GM12865 (cell line): ENCODE measurements around the gene ATG13.

Experiments used
- DNase-seq: peaks from one replicate; pipeline ENCODE4 v3.0.0; 2010; ENCODE audit warnings: low read depth
- H3K4me3 ChIP-seq: 2 replicates; pipeline ENCODE4 v1.5.1; 2011; ENCODE audit warnings: mild to moderate bottlenecking, low read depth, low read length, control low read depth
- CTCF ChIP-seq: IDR thresholded peaks from 2 replicates; pipeline ENCODE4 v1.5.1; 2011; ENCODE audit warnings: low read length, control low read depth, low read depth, inconsistent platforms; ENCODE audit not compliant: insufficient read depth; ENCODE audit errors: missing control alignments

Gene ATG13

GRCh38 chr11:46617972-46618314 is 590 bp downstream of the ATG13 start:
- no peak for DNase-seq
- TF ChIP-seq CTCF, result no peak
- H3K4me3 ChIP-seq, result peak overlapping the region; percentile 93

- DNase-seq, result no peak
- peak overlapping the region; percentile 93; the same call in 1 of the 2 replicates for H3K4me3 ChIP-seq
- no peak for TF ChIP-seq CTCF
These were observed 1.5 kb downstream of the ATG13 start for GRCh38 chr11:46618837-46619236.

DNA sequence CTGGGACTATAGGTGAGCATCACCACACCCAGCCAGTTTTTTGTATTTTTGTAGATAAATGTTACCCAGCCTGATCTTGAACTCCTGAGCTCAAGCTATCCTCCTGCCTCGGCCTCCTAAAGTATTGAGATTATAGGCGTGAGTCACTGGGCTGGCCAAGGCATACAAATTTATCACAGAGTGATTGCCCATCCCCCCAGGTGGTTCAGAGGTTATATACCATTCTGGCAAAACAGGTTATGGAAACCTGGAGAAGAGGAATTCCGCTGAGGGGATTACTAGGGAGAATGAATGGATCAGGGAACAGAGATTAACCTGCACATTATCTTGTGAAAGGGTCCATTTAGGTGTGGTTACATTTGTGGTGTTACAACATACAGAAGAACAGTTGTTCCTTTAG is 8.1 kb downstream of the ATG13 start:
- no peak for DNase-seq
- no peak for TF ChIP-seq CTCF
- H3K4me3 ChIP-seq, result no peak overlapping the region

DNA sequence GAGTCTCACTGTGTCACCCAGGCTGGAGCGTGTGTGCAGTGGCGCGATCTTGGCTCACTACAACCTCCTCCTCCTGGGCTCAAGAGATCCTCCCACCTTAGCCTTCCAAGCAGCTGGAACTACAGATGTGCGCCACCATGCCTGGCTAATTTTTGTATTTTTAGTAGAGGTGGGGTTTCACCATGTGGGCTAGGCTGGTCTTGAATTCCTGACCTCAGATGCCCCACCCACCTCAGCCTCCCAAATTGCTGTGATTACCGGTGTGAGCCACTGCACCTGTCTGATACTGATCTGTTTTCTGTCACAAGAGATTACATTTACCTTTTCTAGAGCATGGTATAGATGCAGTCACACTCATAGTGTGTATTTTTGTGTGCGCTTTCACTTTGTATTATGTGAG is 11.6 kb downstream of the ATG13 start:
- no peak for DNase-seq
- no peak overlapping the region for H3K4me3 ChIP-seq
- TF ChIP-seq CTCF, result no peak

DNA sequence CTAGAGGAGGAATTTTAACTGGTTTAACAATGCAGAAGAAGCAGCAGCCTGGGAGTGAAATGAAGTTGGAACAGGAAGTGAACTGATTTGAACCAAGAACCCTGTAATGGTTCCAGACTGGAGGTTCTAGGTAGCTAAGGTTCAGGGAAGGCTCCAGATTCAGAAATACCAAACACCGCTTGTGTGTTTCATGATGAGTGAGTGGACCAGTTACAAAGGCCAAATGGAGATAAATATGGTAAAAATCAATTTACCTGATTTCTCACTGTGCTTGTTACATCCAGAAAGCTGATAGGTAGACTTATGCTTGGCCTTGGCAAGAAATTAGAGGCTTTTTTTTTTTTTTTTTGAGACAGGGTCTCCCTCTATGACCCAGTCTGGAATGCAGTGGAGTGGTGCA is 12.9 kb downstream of the ATG13 start:
- no peak for TF ChIP-seq CTCF
- DNase-seq, result no peak
- no peak overlapping the region for H3K4me3 ChIP-seq

- H3K4me3 ChIP-seq, result no peak overlapping the region
- no peak for TF ChIP-seq CTCF
- DNase-seq, result no peak
These were observed 14.3 kb downstream of the ATG13 start for GRCh38 chr11:46631676-46632075.

DNA sequence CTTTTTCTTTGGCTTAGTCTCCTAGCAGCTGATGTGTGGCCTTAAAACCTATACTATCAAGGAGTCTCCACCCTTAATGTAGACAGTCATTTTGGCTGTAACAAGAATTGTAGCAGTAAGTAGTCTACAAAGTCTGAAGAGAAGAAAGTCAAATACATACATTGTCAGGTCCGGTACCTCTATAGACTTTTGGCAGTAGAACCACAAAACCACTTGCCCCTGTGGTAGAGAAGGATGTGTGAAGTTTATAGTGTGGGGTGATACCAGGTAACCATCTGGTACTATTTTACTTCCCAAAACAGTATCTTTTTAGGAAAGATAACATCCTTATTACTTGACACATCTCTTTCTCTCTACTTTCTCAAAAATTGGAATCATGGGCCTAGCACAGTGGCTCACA is 15.1 kb downstream of the ATG13 start:
- no peak for TF ChIP-seq CTCF
- no peak for DNase-seq
- no peak overlapping the region for H3K4me3 ChIP-seq
